ENCODE measurements around the gene TMEM132C.

- TF ChIP-seq POLR2AphosphoS5 (IDR thresholded peaks at IDR 0.05; ENCODE audit: low read depth, low read length), result no peak
- TF ChIP-seq TAF1 (IDR thresholded peaks at IDR 0.05; ENCODE audit: borderline replicate concordance, low read depth, low read length), result no peak
- no peak for TF ChIP-seq POLR2A (IDR thresholded peaks at IDR 0.05; ENCODE audit: low read depth, low read length)
Measured at GRCh38 chr12:128536810-128537209, 269.8 kb downstream of the TMEM132C start.
